Caco-2 (cell line): ENCODE measurements around the gene USH2A. TPM values are rescaled to one million over a fixed set of nuclear protein-coding genes. Genes with fewer than 3 reads are reported as not detected.

Experiments used
- BruUV-seq: library from RNA; stranded (reverse); fragments of 400-500 nt; replicated peaks from 2 replicates; lab custom pipeline; 2021; lab: Mats Ljungman, UMichigan
- CTCF ChIA-PET: fragments of 300-600 bp; sonication (Branson Sonifier 250); formaldehyde crosslinking; loops from one replicate; lab custom pipeline; 2022; ENCODE audit warnings: antibody characterized with exemption; lab: Charles Lee
- POLR2A ChIA-PET: fragments of 300-600 bp; sonication (Branson Sonifier 250); formaldehyde crosslinking; loops from one replicate; lab custom pipeline; 2022; ENCODE audit warnings: antibody characterized with exemption; lab: Charles Lee
- DNase-seq, 2 experiments: peaks; one replicate each; pipeline versions ENCODE4 v3.0.0 to v3.0.0-alpha.2; 2020 to 2022
- H3K27me3 ChIP-seq: replicated peaks from 2 replicates; pipeline ENCODE4 v1.6.0; 2011; ENCODE audit warnings: low read length; ENCODE audit not compliant: control insufficient read depth, insufficient read depth
- H3K36me3 ChIP-seq: 2 replicates; pipeline ENCODE4 v1.5.1; 2011; ENCODE audit warnings: low read length; ENCODE audit not compliant: control insufficient read depth, insufficient read depth
- H3K4me1 ChIP-seq: fragments of 250-450 bp; sonication (Bioruptor Pico); 2 replicates; pipeline ENCODE4 v1.5.1; 2020; ENCODE audit warnings: mild to moderate bottlenecking
- H3K4me3 ChIP-seq: 2 replicates; pipeline ENCODE4 v1.5.1; 2011; ENCODE audit warnings: low read depth, mild to moderate bottlenecking, control low read depth, low read length
- H3K9me3 ChIP-seq: fragments of 250-450 bp; sonication (Bioruptor Pico); 2 replicates; pipeline ENCODE4 v1.5.1; 2020; ENCODE audit warnings: mild to moderate bottlenecking, moderate library complexity
- H3K27ac Mint-ChIP-seq: one replicate; pipeline ENCODE4 v1.8.0; 2022; ENCODE audit warnings: mixed read lengths; ENCODE audit not compliant: unreplicated experiment
- H3K27me3 Mint-ChIP-seq: one replicate; pipeline ENCODE4 v1.8.0; 2022; ENCODE audit warnings: mixed read lengths; ENCODE audit not compliant: insufficient read depth, unreplicated experiment
- H3K36me3 Mint-ChIP-seq: one replicate; pipeline ENCODE4 v1.8.0; 2022; ENCODE audit warnings: mild to moderate bottlenecking, mixed read lengths; ENCODE audit not compliant: insufficient read depth, unreplicated experiment
- H3K4me1 Mint-ChIP-seq: one replicate; pipeline ENCODE4 v1.8.0; 2022; ENCODE audit warnings: low read depth, mixed read lengths; ENCODE audit not compliant: unreplicated experiment
- H3K4me3 Mint-ChIP-seq: one replicate; pipeline ENCODE4 v1.8.0; 2022; ENCODE audit warnings: mild to moderate bottlenecking, moderate library complexity, mixed read lengths; ENCODE audit not compliant: unreplicated experiment
- H3K9me3 Mint-ChIP-seq: one replicate; pipeline ENCODE4 v1.8.0; 2022; ENCODE audit warnings: mixed read lengths; ENCODE audit not compliant: unreplicated experiment
- CTCF ChIP-seq, 2 experiments: fragments of 200-600 bp in 1 of 2; IDR thresholded peaks; 1 replicate in 1 of 2; 2 replicates in 1 of 2; pipeline versions ENCODE4 v1.5.1 to v1.8.0; 2011 to 2022; ENCODE audit warnings: antibody characterized with exemption in 1 of 2, control low read depth in 1 of 2, inconsistent platforms in 1 of 2, low read depth in 1 of 2, low read length in 1 of 2, mild to moderate bottlenecking in 1 of 2, moderate library complexity in 1 of 2; ENCODE audit not compliant: insufficient read depth in 1 of 2, severe bottlenecking in 1 of 2, unreplicated experiment in 1 of 2
- intact Hi-C: fragments of 100-400 bp; cut with micrococcal nuclease; formaldehyde crosslinking; loops from one replicate; pipeline ENCODE4 v1.10.0; 2022; ENCODE audit not compliant: unreplicated experiment
- total RNA-seq: library from RNA; stranded (reverse); gene quantifications from 2 replicates; pipeline ENCODE4 v1.2.3, GENCODE V29; 2022

USH2A gene
- total RNA-seq, 1 experiment from 2014 or later, result 0.11 TPM

GRCh38 chr1:215720126-215720525 lies 703.1 kb downstream of the USH2A start:
- H3K9me3 ChIP-seq, result no peaks in the 10 kb centered on the region
- ChIA-PET CTCF (interaction anchor here (0.6 kb wide), 1 partner anchor 873 kb away, joined by 3 read pairs; no protein-coding TSS in a partner anchor), POLR2A (no interaction called here)
- H3K27me3 ChIP-seq, result no peaks in the 10 kb centered on the region
- H3K36me3 ChIP-seq, result no peaks in the 10 kb centered on the region
- Mint-ChIP-seq H3K9me3 (no peaks in the 10 kb centered on the region), H3K27ac (no peak overlapping the region), H3K4me3 (no peak overlapping the region), H3K27me3 (peaks cover 3% of the 10 kb centered on the region), H3K4me1 (no peaks in the 10 kb centered on the region), H3K36me3 (no peaks in the 10 kb centered on the region)
- H3K4me1 ChIP-seq, result no peaks in the 10 kb centered on the region
- no peak for DNase-seq
- no peak overlapping the region for H3K4me3 ChIP-seq
- BruUV-seq, result no TSS peak
- intact Hi-C loops, result no loop called here
- TF ChIP-seq CTCF (IDR thresholded peaks at IDR 0.05; ENCODE audit: insufficient read depth in 1 of 2, low read depth in 1 of 2, low read length in 1 of 2, severe bottlenecking in 1 of 2, unreplicated experiment in 1 of 2), result no peak

- no TSS peak for BruUV-seq
- H3K4me3 ChIP-seq, result no peak overlapping the region
- H3K27me3 ChIP-seq, result no peaks in the 10 kb centered on the region
- no peak for DNase-seq
- ChIA-PET CTCF (no interaction called here), POLR2A (no interaction called here)
- H3K36me3 ChIP-seq, result no peaks in the 10 kb centered on the region
- Mint-ChIP-seq H3K27me3 (peaks cover 3% of the 10 kb centered on the region), H3K4me1 (no peaks in the 10 kb centered on the region), H3K36me3 (no peaks in the 10 kb centered on the region), H3K27ac (no peak overlapping the region), H3K9me3 (no peaks in the 10 kb centered on the region), H3K4me3 (no peak overlapping the region)
- no peaks in the 10 kb centered on the region for H3K4me1 ChIP-seq
- TF ChIP-seq CTCF (IDR thresholded peaks at IDR 0.05; ENCODE audit: insufficient read depth in 1 of 2, low read depth in 1 of 2, low read length in 1 of 2, severe bottlenecking in 1 of 2, unreplicated experiment in 1 of 2), result no peak
- no peaks in the 10 kb centered on the region for H3K9me3 ChIP-seq
- intact Hi-C loops, result no loop called here
Measured at GRCh38 chr1:215719552-215719951, 703.7 kb downstream of the USH2A start.

GRCh38 chr1:215718575-215719287 lies 704.5 kb downstream of the USH2A start:
- Histone ChIP-seq H3K9me3 (no peaks in the 10 kb centered on the region), H3K27me3 (no peaks in the 10 kb centered on the region), H3K4me3 (no peak overlapping the region), H3K4me1 (no peaks in the 10 kb centered on the region), H3K36me3 (no peaks in the 10 kb centered on the region)
- Mint-ChIP-seq H3K4me1 (no peaks in the 10 kb centered on the region), H3K4me3 (no peak overlapping the region), H3K9me3 (no peaks in the 10 kb centered on the region), H3K36me3 (no peaks in the 10 kb centered on the region), H3K27me3 (peaks cover 3% of the 10 kb centered on the region), H3K27ac (no peak overlapping the region)
- no TSS peak for BruUV-seq
- no peak for DNase-seq
- TF ChIP-seq CTCF (IDR thresholded peaks at IDR 0.05; ENCODE audit: insufficient read depth in 1 of 2, low read depth in 1 of 2, low read length in 1 of 2, severe bottlenecking in 1 of 2, unreplicated experiment in 1 of 2), result no peak
- ChIA-PET CTCF (no interaction called here), POLR2A (no interaction called here)
- intact Hi-C loops, result no loop called here
